Chondrocyte (in vitro differentiated cells): Measurements from ENCODE around the gene FBXO41. TPM values are rescaled to one million over a fixed set of nuclear protein-coding genes. Genes with fewer than 3 reads are reported as not detected.
A peak's percentile ranks its signal among the peaks of the same experiment; 100 is the strongest.

Experiments
- DNase-seq: peaks from one replicate; pipeline ENCODE4 v3.0.0; 2021; ENCODE audit warnings: mixed read lengths, low spot score
- H3K27ac Mint-ChIP-seq: one replicate; pipeline ENCODE4 v1.8.0; 2021; ENCODE audit warnings: mild to moderate bottlenecking, moderate library complexity, mixed read lengths; ENCODE audit not compliant: unreplicated experiment
- H3K27me3 Mint-ChIP-seq: 2 replicates; pipeline ENCODE4 v1.8.0; 2021; ENCODE audit warnings: low read depth, mixed read lengths
- H3K36me3 Mint-ChIP-seq: 2 replicates; pipeline ENCODE4 v1.8.0; 2021; ENCODE audit warnings: low read depth, mixed read lengths
- H3K4me1 Mint-ChIP-seq: 2 replicates; pipeline ENCODE4 v1.8.0; 2021; ENCODE audit warnings: low read depth, mild to moderate bottlenecking, mixed read lengths
- H3K4me3 Mint-ChIP-seq: one replicate; pipeline ENCODE4 v1.8.0; 2021; ENCODE audit warnings: mild to moderate bottlenecking, moderate library complexity, mixed read lengths; ENCODE audit not compliant: unreplicated experiment
- H3K9me3 Mint-ChIP-seq: 2 replicates; pipeline ENCODE4 v1.8.0; 2021; ENCODE audit warnings: low read depth, mixed read lengths
- long read RNA-seq: library from polyadenylated mRNA; stranded (forward); transcript quantifications from one replicate; pipeline ENCODE4 v2.0.0, GENCODE V29; 2021
- total RNA-seq: library from RNA; stranded (reverse); gene quantifications from 3 replicates; pipeline ENCODE4 v1.2.1, GENCODE V29; 2021
- TF ChIP-seq, protein P1 (sequence below): fragments of 200-600 bp; sonication (generic); IDR thresholded peaks from 2 replicates; pipeline ENCODE4 v1.5.0; 2021; ENCODE audit warnings: antibody characterized with exemption, mild to moderate bottlenecking, moderate library complexity

FBXO41 gene, protein sequence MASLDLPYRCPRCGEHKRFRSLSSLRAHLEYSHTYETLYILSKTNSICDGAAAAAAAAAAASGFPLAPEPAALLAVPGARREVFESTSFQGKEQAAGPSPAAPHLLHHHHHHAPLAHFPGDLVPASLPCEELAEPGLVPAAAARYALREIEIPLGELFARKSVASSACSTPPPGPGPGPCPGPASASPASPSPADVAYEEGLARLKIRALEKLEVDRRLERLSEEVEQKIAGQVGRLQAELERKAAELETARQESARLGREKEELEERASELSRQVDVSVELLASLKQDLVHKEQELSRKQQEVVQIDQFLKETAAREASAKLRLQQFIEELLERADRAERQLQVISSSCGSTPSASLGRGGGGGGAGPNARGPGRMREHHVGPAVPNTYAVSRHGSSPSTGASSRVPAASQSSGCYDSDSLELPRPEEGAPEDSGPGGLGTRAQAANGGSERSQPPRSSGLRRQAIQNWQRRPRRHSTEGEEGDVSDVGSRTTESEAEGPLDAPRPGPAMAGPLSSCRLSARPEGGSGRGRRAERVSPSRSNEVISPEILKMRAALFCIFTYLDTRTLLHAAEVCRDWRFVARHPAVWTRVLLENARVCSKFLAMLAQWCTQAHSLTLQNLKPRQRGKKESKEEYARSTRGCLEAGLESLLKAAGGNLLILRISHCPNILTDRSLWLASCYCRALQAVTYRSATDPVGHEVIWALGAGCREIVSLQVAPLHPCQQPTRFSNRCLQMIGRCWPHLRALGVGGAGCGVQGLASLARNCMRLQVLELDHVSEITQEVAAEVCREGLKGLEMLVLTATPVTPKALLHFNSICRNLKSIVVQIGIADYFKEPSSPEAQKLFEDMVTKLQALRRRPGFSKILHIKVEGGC
- 1.6 to 4.0 TPM (median 3.6 TPM) in 3 replicates for total RNA-seq
- long read RNA-seq, full-length matches to known transcripts: 1 of 3 reads
- long read RNA-seq, partial matches to known transcripts: 0 of 3 reads
- long read RNA-seq, other reads (novel, unspliced or antisense): 2 of 3 reads

DNA sequence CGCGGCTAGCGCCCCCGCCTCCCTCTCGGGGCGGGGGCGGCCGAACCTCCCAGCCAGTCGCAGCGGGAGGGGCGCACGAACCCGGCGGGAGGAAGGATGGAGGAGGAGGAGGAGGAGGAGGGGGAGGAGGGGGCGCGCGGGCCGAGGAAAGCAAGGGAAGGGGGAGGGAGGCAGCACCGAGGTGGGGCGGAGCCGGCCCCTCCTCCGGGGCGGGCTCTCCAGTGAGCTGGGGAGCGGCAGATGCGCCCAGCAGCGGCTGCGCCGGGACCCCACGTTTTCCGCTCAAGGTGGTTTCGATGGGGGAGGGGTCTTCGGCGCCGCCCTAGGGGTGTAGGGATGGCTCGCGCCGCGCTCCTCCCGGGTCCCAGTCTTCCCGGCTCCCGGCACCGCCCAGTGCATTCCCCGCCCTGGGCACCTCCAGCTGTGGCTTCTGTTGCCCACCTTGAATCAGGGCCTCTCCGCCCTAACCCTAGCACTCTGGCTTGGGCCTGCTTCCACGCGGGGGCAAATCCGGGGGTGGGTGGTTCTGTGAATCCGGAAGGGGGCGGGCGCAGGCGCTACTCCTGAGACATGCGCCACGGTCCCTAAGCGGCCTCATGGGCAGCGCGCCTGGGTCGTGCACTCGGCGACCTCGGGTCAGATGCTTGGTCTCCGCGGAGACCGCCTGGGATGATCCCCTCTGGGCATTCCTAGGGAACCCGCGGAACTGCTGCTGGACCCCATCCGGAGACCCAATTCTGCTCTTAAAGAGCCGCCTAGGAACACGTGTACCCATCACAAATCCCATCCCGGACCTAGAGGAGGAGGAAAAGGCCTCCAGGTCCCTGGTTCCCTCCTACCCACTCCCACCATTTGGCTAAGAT, at the start of gene FBXO41:
FBXO41 (minus strand) TSS at position 183 of the 863 bp plus-strand sequence. CDS start 14,848 bp downstream, outside the sequence.
- Mint-ChIP-seq H3K27me3 (peaks cover 36% of the 10 kb centered on the region), H3K27ac (no peak within 1 kb of the TSS), H3K4me1 (peaks cover 4% of the 10 kb centered on the region), H3K36me3 (no peaks in the 10 kb centered on the region), H3K4me3 (peak within 1 kb of the TSS; percentile 65), H3K9me3 (no peaks in the 10 kb centered on the region)
- DNase-seq: no peak
- TF ChIP-seq, protein P1, sequence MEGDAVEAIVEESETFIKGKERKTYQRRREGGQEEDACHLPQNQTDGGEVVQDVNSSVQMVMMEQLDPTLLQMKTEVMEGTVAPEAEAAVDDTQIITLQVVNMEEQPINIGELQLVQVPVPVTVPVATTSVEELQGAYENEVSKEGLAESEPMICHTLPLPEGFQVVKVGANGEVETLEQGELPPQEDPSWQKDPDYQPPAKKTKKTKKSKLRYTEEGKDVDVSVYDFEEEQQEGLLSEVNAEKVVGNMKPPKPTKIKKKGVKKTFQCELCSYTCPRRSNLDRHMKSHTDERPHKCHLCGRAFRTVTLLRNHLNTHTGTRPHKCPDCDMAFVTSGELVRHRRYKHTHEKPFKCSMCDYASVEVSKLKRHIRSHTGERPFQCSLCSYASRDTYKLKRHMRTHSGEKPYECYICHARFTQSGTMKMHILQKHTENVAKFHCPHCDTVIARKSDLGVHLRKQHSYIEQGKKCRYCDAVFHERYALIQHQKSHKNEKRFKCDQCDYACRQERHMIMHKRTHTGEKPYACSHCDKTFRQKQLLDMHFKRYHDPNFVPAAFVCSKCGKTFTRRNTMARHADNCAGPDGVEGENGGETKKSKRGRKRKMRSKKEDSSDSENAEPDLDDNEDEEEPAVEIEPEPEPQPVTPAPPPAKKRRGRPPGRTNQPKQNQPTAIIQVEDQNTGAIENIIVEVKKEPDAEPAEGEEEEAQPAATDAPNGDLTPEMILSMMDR: no peak

DNA sequence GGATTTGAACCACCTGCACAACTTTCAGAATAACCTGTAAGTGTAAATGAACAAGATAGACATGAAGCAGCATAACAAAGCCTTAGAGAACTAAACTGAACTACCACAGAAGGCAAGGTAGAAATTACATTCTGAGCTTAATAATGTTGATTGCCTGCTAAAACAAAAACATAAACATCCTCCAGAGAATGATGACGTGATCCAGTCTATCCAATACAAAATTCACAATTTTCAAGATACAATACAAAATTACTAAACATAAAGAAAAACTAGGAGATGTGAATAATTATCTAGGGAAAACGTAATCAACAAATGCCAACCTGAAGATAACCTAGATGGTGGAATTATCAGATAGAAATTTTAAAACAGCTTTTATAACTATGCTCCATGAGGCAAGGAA, 49.8 kb upstream of the FBXO41 start:
- Mint-ChIP-seq H3K4me3 (no peak overlapping the region), H3K4me1 (no peaks in the 10 kb centered on the region), H3K9me3 (peaks cover 17% of the 10 kb centered on the region), H3K27me3 (peaks cover 35% of the 10 kb centered on the region), H3K36me3 (no peaks in the 10 kb centered on the region), H3K27ac (no peak overlapping the region)
- no peak for DNase-seq
- TF ChIP-seq, protein P1: no peak

GRCh38 chr2:73333564-73333963, 49.3 kb upstream of the FBXO41 start:
- TF ChIP-seq, protein P1: no peak
- H3K4me1 Mint-ChIP-seq: no peaks in the 10 kb centered on the region
- no peaks in the 10 kb centered on the region for H3K36me3 Mint-ChIP-seq
- no peak overlapping the region for H3K4me3 Mint-ChIP-seq
- no peak for DNase-seq
- H3K9me3 Mint-ChIP-seq: peaks cover 17% of the 10 kb centered on the region
- H3K27ac Mint-ChIP-seq: no peak overlapping the region
- peaks cover 39% of the 10 kb centered on the region for H3K27me3 Mint-ChIP-seq

- Mint-ChIP-seq H3K9me3 (peaks cover 2% of the 10 kb centered on the region), H3K4me1 (no peaks in the 10 kb centered on the region), H3K27ac (no peak overlapping the region), H3K27me3 (peaks cover 56% of the 10 kb centered on the region), H3K4me3 (no peak overlapping the region), H3K36me3 (no peaks in the 10 kb centered on the region)
- TF ChIP-seq, protein P1: no peak
- no peak for DNase-seq
Measured at GRCh38 chr2:73324126-73324725, 39.9 kb upstream of the FBXO41 start.
